Kidney (tissue), 14 donors: ENCODE results near the gene KIRREL2. TPM values are rescaled to one million over a fixed set of nuclear protein-coding genes. Genes with fewer than 3 reads are reported as not detected.
A peak's percentile ranks its signal among the peaks of the same experiment; 100 is the strongest.

Experiments used
- DNase-seq, 5 donors: peaks; one replicate each; pipeline ENCODE4 v3.0.0-alpha.2; 2013 to 2020
- FAIRE-seq: peaks from 2 replicates; lab custom pipeline; 2012; peaks lifted over from hg19 to GRCh38; lab: Jason Lieb, UNC
- H3K27ac ChIP-seq, 2 donors: one replicate each; pipeline ENCODE4 v1.7.0; 2013; ENCODE audit warnings: low read depth in 2 of 2, low read length in 2 of 2, inconsistent platforms in 1 of 2
- H3K27me3 ChIP-seq: one replicate; pipeline ENCODE4 v1.7.1; 2013; ENCODE audit warnings: low read length, inconsistent platforms; ENCODE audit not compliant: control insufficient read depth, insufficient read depth
- H3K36me3 ChIP-seq, 3 donors: one replicate each; pipeline versions ENCODE4 v1.7.0 to v1.7.1; 2013; ENCODE audit warnings: low read length in 3 of 3, control low read depth in 1 of 3, inconsistent platforms in 1 of 3; ENCODE audit not compliant: insufficient read depth in 3 of 3, control insufficient read depth in 2 of 3
- H3K4me1 ChIP-seq, 3 donors: one replicate each; pipeline versions ENCODE4 v1.7.0 to v1.7.1; 2013; ENCODE audit warnings: low read length in 3 of 3, inconsistent platforms in 1 of 3, low read depth in 1 of 3; ENCODE audit not compliant: control insufficient read depth in 2 of 3, insufficient read depth in 2 of 3
- H3K4me3 ChIP-seq, 3 donors: one replicate each; pipeline versions ENCODE4 v1.7.0 to v1.8.1; 2013; ENCODE audit warnings: low read length in 3 of 3, control low read depth in 1 of 3, inconsistent platforms in 1 of 3
- H3K9ac ChIP-seq, 3 donors: one replicate each; pipeline versions ENCODE4 v1.7.0 to v1.7.1; 2013; ENCODE audit warnings: low read length in 3 of 3, control low read depth in 1 of 3, inconsistent platforms in 1 of 3
- H3K9me3 ChIP-seq, 3 donors: one replicate each; pipeline versions ENCODE4 v1.7.0 to v1.7.1; 2013; ENCODE audit warnings: low read length in 3 of 3, control low read depth in 1 of 3, inconsistent platforms in 1 of 3; ENCODE audit not compliant: control insufficient read depth in 2 of 3, insufficient read depth in 1 of 3
- CTCF ChIP-seq: IDR thresholded peaks from 3 replicates; pipeline ENCODE4 v1.5.1; 2012; ENCODE audit warnings: mild to moderate bottlenecking, moderate library complexity, borderline replicate concordance; ENCODE audit not compliant: insufficient read depth; ENCODE audit errors: extremely low read depth
- intact Hi-C: fragments of 100-400 bp; cut with DNase I; formaldehyde crosslinking; loops from one replicate; pipeline ENCODE4 v1.11.1; 2022
- polyA plus RNA-seq: library from polyadenylated mRNA; stranded (reverse); fragments of 350-450 nt; fragmentation: Illumina TruSeq; extraction: RNeasy Lipid Tissue Mini Kit (QIAGEN cat#74804); gene quantifications from one replicate; pipeline ENCODE4 v1.2.3, GENCODE V29; 2014; ENCODE audit warnings: low read depth, low replicate concordance; ENCODE audit not compliant: insufficient read depth
- total RNA-seq: library from RNA; stranded (reverse); fragmentation: NEBNext Ultra II Directional; extraction: Animal tissue kit (Norgen Biotek cat#: 25700); gene quantifications from one replicate; pipeline ENCODE4 v1.2.1, GENCODE V29; 2021
- donor health status: control.
- donor health status: control.
- donor health status: control.
- donor health status: control.
- donor health status: control.
- donor health status: DM: yes; HTN: yes; CAD: no.
- donor health status: Normal renal cell carcinoma (clear cell type).

KIRREL2 gene
- total and polyA plus RNA-seq, 2 donors from 2014 or later = 0.82 TPM; not detected in 1

DNA sequence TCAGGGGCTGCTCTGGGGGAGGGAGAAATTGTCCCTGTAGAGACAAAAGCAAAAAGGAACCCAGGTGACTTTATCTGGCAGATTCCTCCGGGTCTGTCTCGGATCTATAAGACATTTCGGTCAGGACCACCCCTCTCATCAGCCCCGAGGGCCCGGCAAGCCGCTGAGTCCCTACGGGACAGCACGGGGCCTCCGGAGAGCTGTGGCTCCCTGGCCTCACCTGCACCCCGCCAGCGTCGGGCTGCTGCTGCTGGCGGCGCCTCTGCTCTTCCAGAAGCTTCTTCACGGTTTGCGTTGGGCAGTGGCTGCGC, 41.7 kb downstream of the KIRREL2 start:
- intact Hi-C loops = no loop called here
- TF ChIP-seq CTCF = no peak

GRCh38 chr19:35899547-35900214, 43.0 kb downstream of the KIRREL2 start:
- peak overlapping the region; percentile 84 to 86 for H3K27ac ChIP-seq
- TF ChIP-seq CTCF = no peak
- H3K36me3 ChIP-seq = no peaks in the 10 kb centered on the region
- intact Hi-C loops = no loop called here
- H3K27me3 ChIP-seq = no peaks in the 10 kb centered on the region
- peaks cover 0 to 7% (median 0%) of the 10 kb centered on the region in 3 donors for H3K4me1 ChIP-seq
- FAIRE-seq = no peak
- no peaks in the 10 kb centered on the region for H3K9me3 ChIP-seq
- peak; percentile 77 to 95 (median 86) for DNase-seq
- peak overlapping the region; percentile 62 to 78 (median 65) for H3K4me3 ChIP-seq
- H3K9ac ChIP-seq = peak overlapping the region; percentile 22 to 69 (median 24)

More for the DNA sequence above, 41.7 kb downstream of the KIRREL2 start:
- H3K9ac ChIP-seq = peak overlapping the region in 1 of 3 donors; percentile 77
- DNase-seq (peak in 1 of 5 donors; percentile 45), FAIRE-seq (no peak)
- H3K36me3 ChIP-seq = no peaks in the 10 kb centered on the region
- no peaks in the 10 kb centered on the region for H3K27me3 ChIP-seq
- H3K4me1 ChIP-seq = peaks cover 0 to 7% (median 0%) of the 10 kb centered on the region in 3 donors
- no peaks in the 10 kb centered on the region for H3K9me3 ChIP-seq
- peak overlapping the region in 2 of 3 donors; percentile 62 to 78 for H3K4me3 ChIP-seq
- peak overlapping the region; percentile 43 to 69 for H3K27ac ChIP-seq

GRCh38 chr19:35901055-35901644, 44.4 kb downstream of the KIRREL2 start:
- TF ChIP-seq CTCF = no peak
- Histone ChIP-seq H3K4me1 (peaks cover 0 to 7% (median 0%) of the 10 kb centered on the region in 3 donors), H3K36me3 (no peaks in the 10 kb centered on the region), H3K9me3 (no peaks in the 10 kb centered on the region), H3K27me3 (no peaks in the 10 kb centered on the region), H3K4me3 (no peak overlapping the region), H3K27ac (peak overlapping the region; percentile 63 to 84), H3K9ac (no peak overlapping the region)
- intact Hi-C loops = no loop called here
- DNase-seq (peak in 3 of 5 donors; percentile 34 to 67 (median 46)), FAIRE-seq (no peak)
